WTC11 (cell line): ENCODE results near the gene PLBD2. TPM values are rescaled to one million over a fixed set of nuclear protein-coding genes. Genes with fewer than 3 reads are reported as not detected.
A peak's percentile ranks its signal among the peaks of the same experiment; 100 is the strongest.

Source experiments
- ATAC-seq: fragments of 200-7000 bp; cut with Tn5 transposase; 2 replicates; pipeline ENCODE4 v1.10.0; 2021; ENCODE audit warnings: mild to moderate bottlenecking, moderate library complexity
- CTCF ChIA-PET: fragments of 300-600 bp; sonication (Branson Sonifier 250); formaldehyde crosslinking; loops from one replicate; lab custom pipeline; 2021; ENCODE audit warnings: antibody characterized with exemption; lab: Charles Lee
- POLR2A ChIA-PET: fragments of 350-600 bp; sonication (Branson Sonifier 250); formaldehyde crosslinking; loops from one replicate; lab custom pipeline; 2021; ENCODE audit warnings: antibody characterized with exemption; lab: Charles Lee
- DNase-seq: peaks from one replicate; pipeline ENCODE4 v3.0.0; 2021; ENCODE audit warnings: low spot score
- H3K27ac Mint-ChIP-seq: 2 replicates; pipeline ENCODE4 v1.8.0; 2021; ENCODE audit warnings: mixed read lengths
- H3K27me3 Mint-ChIP-seq: 2 replicates; pipeline ENCODE4 v1.8.0; 2021; ENCODE audit warnings: low read depth, mild to moderate bottlenecking, moderate library complexity, mixed read lengths
- H3K36me3 Mint-ChIP-seq: 2 replicates; pipeline ENCODE4 v1.8.0; 2021; ENCODE audit warnings: mixed read lengths
- H3K4me1 Mint-ChIP-seq: 2 replicates; pipeline ENCODE4 v1.8.0; 2022; ENCODE audit warnings: mixed read lengths
- H3K4me3 Mint-ChIP-seq: 2 replicates; pipeline ENCODE4 v1.8.0; 2021; ENCODE audit warnings: mild to moderate bottlenecking, moderate library complexity, mixed read lengths
- H3K9me3 Mint-ChIP-seq: 2 replicates; pipeline ENCODE4 v1.8.0; 2021; ENCODE audit warnings: mixed read lengths
- ATF1 ChIP-seq: sonication (generic); formaldehyde crosslinking; IDR thresholded peaks from 2 replicates; pipeline ENCODE4 v1.8.1; 2023; ENCODE audit warnings: mild to moderate bottlenecking, moderate library complexity, missing genetic modification reagents
- ATF3 ChIP-seq: sonication (generic); formaldehyde crosslinking; conservative IDR thresholded peaks from 2 replicates; pipeline ENCODE4 v1.8.1; 2022; ENCODE audit warnings: mild to moderate bottlenecking, missing genetic modification reagents
- ATF6 ChIP-seq: sonication (generic); formaldehyde crosslinking; IDR thresholded peaks from 2 replicates; pipeline ENCODE4 v1.8.1; 2023; ENCODE audit warnings: mild to moderate bottlenecking, missing genetic modification reagents
- CTCF ChIP-seq: fragments of 200-600 bp; IDR thresholded peaks from 2 replicates; pipeline ENCODE4 v1.8.0; 2022; ENCODE audit warnings: antibody characterized with exemption
- FOXP1 ChIP-seq: sonication (generic); formaldehyde crosslinking; IDR thresholded peaks from 2 replicates; pipeline ENCODE4 v1.8.0; 2022; ENCODE audit warnings: missing genetic modification reagents, mild to moderate bottlenecking, moderate library complexity, borderline replicate concordance
- GTF2I ChIP-seq: fragments of 250-450 bp; sonication (Bioruptor Pico); conservative IDR thresholded peaks from 2 replicates; pipeline ENCODE4 v1.4.0; 2021; ENCODE audit warnings: mild to moderate bottlenecking
- JAZF1 ChIP-seq: fragments of 250-450 bp; sonication (Bioruptor Pico); IDR thresholded peaks from 2 replicates; pipeline ENCODE4 v1.9.0; 2021; ENCODE audit warnings: moderate library complexity, mild to moderate bottlenecking, inconsistent platforms
- KAT7 ChIP-seq: sonication (generic); formaldehyde crosslinking; IDR thresholded peaks from 2 replicates; pipeline ENCODE4 v1.8.1; 2023; ENCODE audit warnings: missing genetic modification reagents, mild to moderate bottlenecking, borderline replicate concordance
- NFE2L1 ChIP-seq: sonication (generic); formaldehyde crosslinking; IDR thresholded peaks from 2 replicates; pipeline ENCODE4 v1.8.1; 2023; ENCODE audit warnings: missing genetic modification reagents
- NFYB ChIP-seq: sonication (generic); formaldehyde crosslinking; conservative IDR thresholded peaks from 2 replicates; pipeline ENCODE4 v1.8.0; 2022; ENCODE audit warnings: low read depth, missing genetic modification reagents
- NR1H2 ChIP-seq: sonication (generic); formaldehyde crosslinking; IDR thresholded peaks from 2 replicates; pipeline ENCODE4 v1.9.0; 2021; ENCODE audit warnings: mild to moderate bottlenecking, moderate library complexity, missing genetic modification reagents
- SP1 ChIP-seq: sonication (generic); formaldehyde crosslinking; conservative IDR thresholded peaks from 2 replicates; pipeline ENCODE4 v1.8.1; 2022; ENCODE audit warnings: missing genetic modification reagents
- ZNF121 ChIP-seq: sonication (generic); formaldehyde crosslinking; IDR thresholded peaks from 2 replicates; pipeline ENCODE4 v1.8.0; 2023; ENCODE audit warnings: missing genetic modification reagents
- ZNF219 ChIP-seq: sonication (generic); formaldehyde crosslinking; IDR thresholded peaks from 2 replicates; pipeline ENCODE4 v1.8.0; 2023; ENCODE audit warnings: missing genetic modification reagents, mild to moderate bottlenecking, borderline replicate concordance
- ZNF281 ChIP-seq: sonication (generic); formaldehyde crosslinking; IDR thresholded peaks from 2 replicates; pipeline ENCODE4 v1.8.0; 2023; ENCODE audit warnings: mild to moderate bottlenecking, missing genetic modification reagents
- ZNF423 ChIP-seq: fragments of 250-450 bp; sonication (Bioruptor Pico); IDR thresholded peaks from 2 replicates; pipeline ENCODE4 v2.1.2; 2022; ENCODE audit warnings: mild to moderate bottlenecking, moderate library complexity
- total RNA-seq: library from RNA; stranded (reverse); gene quantifications from 3 replicates; pipeline ENCODE4 v1.2.3, GENCODE V29; 2021
- TF ChIP-seq, protein P1 (sequence below): sonication (generic); formaldehyde crosslinking; IDR thresholded peaks from 2 replicates; pipeline ENCODE4 v1.8.0; 2022; ENCODE audit warnings: mild to moderate bottlenecking, missing genetic modification reagents
- TF ChIP-seq, protein P2 (sequence below): fragments of 250-450 bp; sonication (Bioruptor Pico); IDR thresholded peaks from 2 replicates; pipeline ENCODE4 v1.8.0; 2021; ENCODE audit warnings: mild to moderate bottlenecking

PLBD2 gene
- total RNA-seq, 1 experiment from 2014 or later = 34.8 TPM

GRCh38 chr12:113424456-113424855 lies 66.1 kb downstream of the PLBD2 start:
- ChIA-PET CTCF (interaction anchor here (0.7 to 1.9 kb wide), 20 partner anchors 9 to 436 kb away, joined by 3 to 41 read pairs (median 9); partner anchors contain the start of genes SDS and SLC8B1), POLR2A (no interaction called here)
- no peaks in the 10 kb centered on the region for H3K36me3 Mint-ChIP-seq
- no peaks in the 10 kb centered on the region for H3K27me3 Mint-ChIP-seq
- peaks cover 16% of the 10 kb centered on the region for H3K4me1 Mint-ChIP-seq
- no peak for DNase-seq
- no peaks in the 10 kb centered on the region; the same call in 1 of the 2 replicates for H3K9me3 Mint-ChIP-seq
- H3K4me3 Mint-ChIP-seq = no peak overlapping the region
- peak overlapping the region; percentile 58; the same call in 1 of the 2 replicates for H3K27ac Mint-ChIP-seq
- no peak for ATAC-seq
- TF ChIP-seq ATF3 (CRISPR knock-in tag) (no peak), ZNF281 (CRISPR knock-in tag) (no peak), ATF1 (CRISPR knock-in tag) (no peak), ZNF219 (CRISPR knock-in tag) (no peak), FOXP1 (CRISPR knock-in tag) (no peak), JAZF1 (CRISPR knock-in tag) (no peak)
- TF ChIP-seq, all 79 proteins: peak for 0

DNA sequence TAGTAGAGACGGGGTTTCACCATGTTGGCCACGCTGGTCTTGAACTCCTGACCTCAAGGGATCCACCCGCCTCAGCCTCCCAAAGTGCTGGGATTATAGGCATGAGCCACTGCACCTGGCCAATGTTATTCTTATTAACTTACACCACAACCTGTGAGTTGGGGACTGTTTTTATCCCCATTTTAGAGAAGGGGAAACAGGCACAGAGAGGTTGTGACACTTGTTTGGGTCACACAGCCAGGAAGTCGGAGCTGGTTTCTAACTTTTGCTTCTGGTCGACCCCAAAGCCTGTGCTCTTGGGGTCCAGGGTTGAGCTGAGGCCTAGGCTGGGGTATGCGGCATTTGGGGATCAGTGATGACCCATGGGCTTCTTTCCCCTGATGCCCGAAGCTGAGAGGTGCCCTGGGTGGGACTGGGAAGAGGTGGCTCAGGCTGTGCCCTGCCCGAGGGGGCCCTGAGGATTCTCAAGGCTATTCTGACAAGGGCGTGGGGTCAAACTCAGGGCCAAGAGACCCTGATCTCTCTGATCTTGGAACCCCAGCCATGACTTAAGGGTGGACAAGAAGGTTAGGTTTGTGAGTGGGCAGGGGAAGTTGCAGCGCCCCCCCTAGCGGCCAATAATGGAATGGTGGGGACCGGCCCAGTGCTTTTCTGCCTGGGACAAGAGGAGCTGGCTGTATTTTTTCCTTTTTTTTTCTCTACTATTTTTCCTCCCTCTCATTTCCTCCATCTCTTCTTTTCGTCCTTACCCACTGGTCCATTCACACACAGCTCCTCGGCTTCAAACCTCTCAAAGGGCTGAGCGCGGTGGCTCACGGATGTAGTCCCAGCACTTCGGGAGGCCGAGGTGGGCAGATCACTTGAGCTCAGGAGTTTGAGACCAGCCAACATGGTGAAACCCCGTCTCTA lies 66.8 kb downstream of the PLBD2 start:
- TF ChIP-seq FOXP1 (CRISPR knock-in tag) (no peak), CTCF (peak; percentile 94), GTF2I (CRISPR knock-in tag) (0 out of 2 replicates have a peak, but pooled peaks have one; percentile 71)
- TF ChIP-seq, protein P1, sequence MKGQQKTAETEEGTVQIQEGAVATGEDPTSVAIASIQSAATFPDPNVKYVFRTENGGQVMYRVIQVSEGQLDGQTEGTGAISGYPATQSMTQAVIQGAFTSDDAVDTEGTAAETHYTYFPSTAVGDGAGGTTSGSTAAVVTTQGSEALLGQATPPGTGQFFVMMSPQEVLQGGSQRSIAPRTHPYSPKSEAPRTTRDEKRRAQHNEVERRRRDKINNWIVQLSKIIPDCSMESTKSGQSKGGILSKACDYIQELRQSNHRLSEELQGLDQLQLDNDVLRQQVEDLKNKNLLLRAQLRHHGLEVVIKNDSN (CRISPR knock-in tag) = no peak
- Mint-ChIP-seq H3K27me3 (no peaks in the 10 kb centered on the region; the same call in 1 of the 2 replicates), H3K4me1 (peaks cover 16% of the 10 kb centered on the region), H3K27ac (peak overlapping the region; percentile 93), H3K9me3 (peaks cover 3% of the 10 kb centered on the region), H3K4me3 (peak overlapping the region; percentile 75), H3K36me3 (no peaks in the 10 kb centered on the region)
- ATAC-seq = peak; percentile 67
- ChIA-PET POLR2A (interaction anchor here (0.7 kb wide), 1 partner anchor 66 kb away, joined by 3 read pairs; no protein-coding TSS in a partner anchor), CTCF (interaction anchor here (0.6 to 1.9 kb wide), 95 partner anchors 9 to 504 kb away, joined by 3 to 41 read pairs (median 5); partner anchors contain the start of genes DDX54, PLBD2, RASAL1 and RITA1)
- peak; percentile 80 for DNase-seq

DNA sequence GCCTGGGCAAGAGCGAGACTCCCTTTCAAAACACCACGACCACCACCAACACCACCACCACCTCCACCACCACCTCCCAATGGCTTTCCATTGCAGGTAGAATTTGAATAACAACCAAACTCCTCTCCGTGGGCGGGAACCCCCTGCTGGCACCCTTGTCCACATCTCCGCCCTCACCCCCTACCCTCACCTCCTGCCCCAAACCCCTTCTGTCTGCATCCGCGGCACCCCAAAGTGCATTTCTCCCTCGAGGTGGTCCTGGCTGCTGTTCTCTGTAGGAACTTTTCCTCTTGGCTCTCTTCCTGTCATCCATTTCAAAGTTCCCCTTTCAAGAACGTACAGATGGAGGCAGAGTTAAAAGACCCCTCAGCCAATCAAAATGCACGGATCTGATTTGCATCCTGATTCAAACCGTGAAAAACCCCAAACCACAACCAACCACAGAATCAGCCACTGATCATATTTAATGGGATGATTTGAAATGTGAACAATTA lies 67.6 kb downstream of the PLBD2 start:
- no peak overlapping the region for H3K27ac Mint-ChIP-seq
- H3K27me3 Mint-ChIP-seq = no peaks in the 10 kb centered on the region; the same call in 1 of the 2 replicates
- ChIA-PET CTCF (interaction anchor here (0.6 to 1.9 kb wide), 94 partner anchors 9 to 503 kb away, joined by 3 to 41 read pairs (median 5); partner anchors contain the start of genes DDX54, PLBD2, RASAL1 and RITA1), POLR2A (no interaction called here)
- ATAC-seq (peak; percentile 56), DNase-seq (peak; percentile 63)
- H3K36me3 Mint-ChIP-seq = no peaks in the 10 kb centered on the region
- peak; percentile 44; the same call in 1 of the 2 replicates for TF ChIP-seq NFYB (CRISPR knock-in tag)
- TF ChIP-seq, protein P1 (CRISPR knock-in tag) = 0 out of 2 replicates have a peak, but pooled peaks have one; percentile 16
- TF ChIP-seq KAT7 (CRISPR knock-in tag) = no peak
- TF ChIP-seq NFE2L1 = 0 out of 2 replicates have a peak, but pooled peaks have one; percentile 57
- peak; percentile 81 for TF ChIP-seq ZNF423
- TF ChIP-seq, protein P2, sequence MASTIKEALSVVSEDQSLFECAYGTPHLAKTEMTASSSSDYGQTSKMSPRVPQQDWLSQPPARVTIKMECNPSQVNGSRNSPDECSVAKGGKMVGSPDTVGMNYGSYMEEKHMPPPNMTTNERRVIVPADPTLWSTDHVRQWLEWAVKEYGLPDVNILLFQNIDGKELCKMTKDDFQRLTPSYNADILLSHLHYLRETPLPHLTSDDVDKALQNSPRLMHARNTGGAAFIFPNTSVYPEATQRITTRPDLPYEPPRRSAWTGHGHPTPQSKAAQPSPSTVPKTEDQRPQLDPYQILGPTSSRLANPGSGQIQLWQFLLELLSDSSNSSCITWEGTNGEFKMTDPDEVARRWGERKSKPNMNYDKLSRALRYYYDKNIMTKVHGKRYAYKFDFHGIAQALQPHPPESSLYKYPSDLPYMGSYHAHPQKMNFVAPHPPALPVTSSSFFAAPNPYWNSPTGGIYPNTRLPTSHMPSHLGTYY = no peak
- TF ChIP-seq ATF6 (CRISPR knock-in tag) = no peak
- TF ChIP-seq ZNF121 (CRISPR knock-in tag) = 0 out of 2 replicates have a peak, but pooled peaks have one; percentile 0
- 0 out of 2 replicates have a peak, but pooled peaks have one; percentile 9 for TF ChIP-seq SP1 (CRISPR knock-in tag)
- TF ChIP-seq NR1H2 (CRISPR knock-in tag) = no peak
- H3K4me1 Mint-ChIP-seq = peaks cover 16% of the 10 kb centered on the region
- peak overlapping the region; percentile 75 for H3K4me3 Mint-ChIP-seq
- peaks cover 7% of the 10 kb centered on the region for H3K9me3 Mint-ChIP-seq
